H1 (cell line): ENCODE measurements around the gene P3H2. TPM values are rescaled to one million over a fixed set of nuclear protein-coding genes. Genes with fewer than 3 reads are reported as not detected.

Source experiments
- CTCF ChIA-PET: fragments of 300-600 bp; sonication (Branson Sonifier 250); formaldehyde crosslinking; loops from one replicate; lab custom pipeline; 2021; ENCODE audit not compliant: partially characterized antibody; lab: Charles Lee
- POLR2A ChIA-PET: fragments of 300-600 bp; sonication (Branson Sonifier 250); formaldehyde crosslinking; loops from one replicate; lab custom pipeline; 2021; ENCODE audit warnings: inconsistent platforms; ENCODE audit not compliant: partially characterized antibody; lab: Charles Lee
- DNase-seq, 2 experiments: peaks; one replicate each; pipeline versions ENCODE4 v3.0.0 to v3.0.0-alpha.2; 2010 to 2022; ENCODE audit warnings: low spot score in 2 of 2, low read depth in 1 of 2, mixed read lengths in 1 of 2
- FAIRE-seq: peaks from 2 replicates; lab custom pipeline; 2011; peaks lifted over from hg19 to GRCh38; lab: Jason Lieb, UNC
- H2AFZ ChIP-seq: 2 replicates; pipeline ENCODE4 v1.8.1; 2012; ENCODE audit warnings: low read length, inconsistent platforms
- H2AK5ac ChIP-seq: 2 replicates; pipeline ENCODE4 v1.6.1; 2013; ENCODE audit warnings: low read depth, low read length
- H2BK120ac ChIP-seq: replicated peaks from 2 replicates; pipeline ENCODE3; 2013; ENCODE audit warnings: low read depth, low read length, inconsistent platforms
- H2BK12ac ChIP-seq: 2 replicates; pipeline ENCODE4 v1.6.1; 2013; ENCODE audit warnings: low read depth, low read length
- H2BK15ac ChIP-seq: 2 replicates; pipeline ENCODE4 v1.6.1; 2013; ENCODE audit warnings: low read length
- H2BK20ac ChIP-seq: 2 replicates; pipeline ENCODE4 v1.6.1; 2013; ENCODE audit warnings: low read length
- H2BK5ac ChIP-seq: 2 replicates; pipeline ENCODE4 v1.6.1; 2013; ENCODE audit warnings: low read depth, low read length
- H3K14ac ChIP-seq: 2 replicates; pipeline ENCODE4 v1.6.1; 2013; ENCODE audit warnings: inconsistent platforms; ENCODE audit not compliant: insufficient read length
- H3K18ac ChIP-seq: 2 replicates; pipeline ENCODE4 v1.6.1; 2013; ENCODE audit warnings: low read length; ENCODE audit errors: extremely low read depth
- H3K23ac ChIP-seq: 2 replicates; pipeline ENCODE4 v1.6.1; 2013; ENCODE audit warnings: inconsistent platforms; ENCODE audit not compliant: insufficient read length
- H3K23me2 ChIP-seq: 2 replicates; pipeline ENCODE4 v1.6.1; 2013; ENCODE audit warnings: low read depth, low read length
- H3K27ac ChIP-seq: 2 replicates; pipeline ENCODE4 v1.6.1; 2011; ENCODE audit warnings: low read depth, low read length, inconsistent platforms
- H3K27me3 ChIP-seq, 4 experiments: replicated peaks in 1 of 4; 1 replicate in 1 of 4; 2 replicates in 3 of 4; pipeline versions ENCODE4 v1.6.1 to v1.8.1; 2011 to 2013; ENCODE audit warnings: low read length in 3 of 4, mild to moderate bottlenecking in 3 of 4, inconsistent platforms in 2 of 4, mixed read lengths in 2 of 4, moderate library complexity in 1 of 4; ENCODE audit not compliant: control insufficient read depth in 3 of 4, insufficient read depth in 3 of 4; ENCODE audit errors: extremely low read depth in 1 of 4
- H3K36me3 ChIP-seq, 4 experiments: 2 replicates each; pipeline versions ENCODE4 v1.6.1 to v1.8.1; 2011 to 2013; ENCODE audit warnings: mild to moderate bottlenecking in 4 of 4, low read length in 3 of 4, moderate library complexity in 2 of 4, control low read depth in 1 of 4, inconsistent platforms in 1 of 4; ENCODE audit not compliant: insufficient read depth in 4 of 4, control insufficient read depth in 2 of 4
- H3K4ac ChIP-seq: replicated peaks from 2 replicates; pipeline ENCODE3; 2013; ENCODE audit warnings: low read length, low read depth, mixed read lengths, inconsistent platforms; ENCODE audit not compliant: insufficient read length
- H3K4me1 ChIP-seq, 4 experiments: replicated peaks in 1 of 4; 1 replicate in 1 of 4; 2 replicates in 3 of 4; pipeline versions ENCODE4 v1.6.1 to v1.8.1; 2011 to 2013; ENCODE audit warnings: low read length in 3 of 4, inconsistent platforms in 2 of 4, mixed read lengths in 1 of 4; ENCODE audit not compliant: insufficient read depth in 4 of 4, control insufficient read depth in 3 of 4
- H3K4me2 ChIP-seq, 2 experiments: 2 replicates each; pipeline versions ENCODE4 v1.6.1 to v1.8.1; 2011 to 2013; ENCODE audit warnings: low read depth in 2 of 2, low read length in 2 of 2, control low read depth in 1 of 2, inconsistent platforms in 1 of 2, mild to moderate bottlenecking in 1 of 2; ENCODE audit not compliant: insufficient read depth in 1 of 2
- H3K4me3 ChIP-seq, 4 experiments: fragments of 200-600, 300-600 bp in 1 of 4; sonication (generic), shearing (Covaris generic), sonication (Bioruptor Twin) in 1 of 4; 2 replicates each; pipeline versions ENCODE4 v1.5.1 to v1.8.1; 2011 to 2016; ENCODE audit warnings: low read length in 4 of 4, low read depth in 3 of 4, control low read depth in 2 of 4, inconsistent platforms in 2 of 4, mild to moderate bottlenecking in 2 of 4, mixed read lengths in 1 of 4, moderate library complexity in 1 of 4; ENCODE audit not compliant: insufficient read depth in 2 of 4; ENCODE audit errors: extremely low read depth in 1 of 4
- H3K56ac ChIP-seq: replicated peaks from 2 replicates; pipeline ENCODE3; 2013; ENCODE audit warnings: low read depth, mild to moderate bottlenecking, mixed read lengths, low read length, inconsistent platforms; ENCODE audit not compliant: insufficient read length
- H3K79me1 ChIP-seq: 2 replicates; pipeline ENCODE4 v1.6.1; 2013; ENCODE audit warnings: low read depth, low read length, control low read depth
- H3K79me2 ChIP-seq, 2 experiments: 2 replicates each; pipeline versions ENCODE4 v1.6.1 to v1.8.1; 2012 to 2013; ENCODE audit warnings: low read length in 2 of 2, mild to moderate bottlenecking in 2 of 2, inconsistent platforms in 1 of 2; ENCODE audit not compliant: insufficient read depth in 2 of 2, control insufficient read depth in 1 of 2
- H3K9ac ChIP-seq, 4 experiments: replicated peaks in 1 of 4; 1 replicate in 1 of 4; 2 replicates in 3 of 4; pipeline versions ENCODE4 v1.6.1 to v1.8.1; 2011 to 2013; ENCODE audit warnings: low read depth in 3 of 4, low read length in 3 of 4, control low read depth in 2 of 4, mild to moderate bottlenecking in 2 of 4, moderate library complexity in 2 of 4, inconsistent platforms in 1 of 4; ENCODE audit errors: extremely low read depth in 1 of 4
- H3K9me3 ChIP-seq, 2 experiments: 2 replicates each; pipeline versions ENCODE4 v1.6.1 to v1.8.1; 2012 to 2013; ENCODE audit warnings: mild to moderate bottlenecking in 2 of 2, moderate library complexity in 2 of 2, control low read depth in 1 of 2, inconsistent platforms in 1 of 2, low read depth in 1 of 2, low read length in 1 of 2, mixed read lengths in 1 of 2; ENCODE audit not compliant: insufficient read depth in 2 of 2
- H4K20me1 ChIP-seq, 2 experiments: replicated peaks in 1 of 2; 2 replicates each; pipeline versions ENCODE3 to v1.8.1; 2011 to 2013; ENCODE audit warnings: inconsistent platforms in 2 of 2, low read length in 2 of 2, mild to moderate bottlenecking in 1 of 2; ENCODE audit not compliant: insufficient read depth in 2 of 2, control insufficient read depth in 1 of 2
- H4K5ac ChIP-seq: 2 replicates; pipeline ENCODE4 v1.6.1; 2013; ENCODE audit warnings: low read length, low read depth, mixed read lengths, inconsistent platforms; ENCODE audit not compliant: insufficient read length
- H4K8ac ChIP-seq: 2 replicates; pipeline ENCODE4 v1.8.0; 2013; ENCODE audit warnings: mild to moderate bottlenecking, moderate library complexity, low read length, inconsistent platforms; ENCODE audit not compliant: insufficient read depth; ENCODE audit errors: extremely low read depth
- H4K91ac ChIP-seq: replicated peaks from 2 replicates; pipeline ENCODE3; 2013; ENCODE audit warnings: low read length, mixed read lengths, inconsistent platforms; ENCODE audit not compliant: insufficient read length
- ASH2L ChIP-seq: fragments of 200-600, 300-600 bp; sonication (generic); IDR thresholded peaks from one replicate; pipeline ENCODE4 v1.7.1; 2017; ENCODE audit warnings: low read length
- ATF2 ChIP-seq: IDR thresholded peaks from 2 replicates; pipeline ENCODE4 v1.6.1; 2012; ENCODE audit warnings: low read length, inconsistent platforms
- BRCA1 ChIP-seq: IDR thresholded peaks from 2 replicates; pipeline ENCODE4 v1.6.1; 2012; ENCODE audit warnings: low read depth, low read length, improper control_type of control experiment
- HDAC6 ChIP-seq: IDR thresholded peaks from one replicate; pipeline ENCODE4 v1.7.1; 2012; ENCODE audit warnings: low read depth, mild to moderate bottlenecking, inconsistent platforms, low read length, moderate library complexity
- POLR2A ChIP-seq, 2 experiments: IDR thresholded peaks; 1 replicate in 1 of 2; 2 replicates in 1 of 2; pipeline ENCODE4 v1.6.1; 2011; ENCODE audit warnings: low read depth in 2 of 2, low read length in 2 of 2, mild to moderate bottlenecking in 2 of 2; ENCODE audit errors: control extremely low read depth in 1 of 2
- POU5F1 ChIP-seq: IDR thresholded peaks from 2 replicates; pipeline ENCODE4 v1.6.1; 2011; ENCODE audit warnings: low read depth, mild to moderate bottlenecking, low read length, moderate library complexity
- RXRA ChIP-seq: IDR thresholded peaks from 2 replicates; pipeline ENCODE4 v1.6.1; 2011; ENCODE audit warnings: low read depth, mild to moderate bottlenecking, low read length, moderate library complexity; ENCODE audit not compliant: insufficient read depth
- SIN3A ChIP-seq, 2 experiments: IDR thresholded peaks in 1 of 2; conservative IDR thresholded peaks in 1 of 2; 2 replicates each; pipeline ENCODE4 v1.6.1; 2011 to 2012; ENCODE audit warnings: low read length in 2 of 2, improper control_type of control experiment in 1 of 2, low read depth in 1 of 2, mild to moderate bottlenecking in 1 of 2
- SIX5 ChIP-seq: IDR thresholded peaks from 2 replicates; pipeline ENCODE4 v1.6.1; 2011; ENCODE audit warnings: mild to moderate bottlenecking, low read depth, low read length
- SRF ChIP-seq: IDR thresholded peaks from 2 replicates; pipeline ENCODE4 v1.6.1; 2011; ENCODE audit warnings: mild to moderate bottlenecking, low read depth, low read length, moderate library complexity
- TAF7 ChIP-seq: optimal IDR thresholded peaks from 2 replicates; pipeline ENCODE3; 2011; ENCODE audit warnings: low read depth, mild to moderate bottlenecking, inconsistent platforms, low read length, moderate library complexity, borderline replicate concordance
- YY1 ChIP-seq: IDR thresholded peaks from 2 replicates; pipeline ENCODE4 v1.6.1; 2011; ENCODE audit warnings: low read depth, mild to moderate bottlenecking, low read length
- WGBS, 2 experiments: shearing (Covaris generic) in 1 of 2; methylation state at CpG; one replicate each; pipeline versions ENCODE4 v1.1.6 to v1.1.7; 2013 to 2015; ENCODE audit warnings: low lambda C conversion rate in 2 of 2, mixed read lengths in 2 of 2, inconsistent platforms in 1 of 2, low coverage in 1 of 2, missing lambda C conversion rate in 1 of 2; ENCODE audit not compliant: insufficient replicate concordance in 2 of 2, insufficient coverage in 1 of 2, insufficient read length in 1 of 2; ENCODE audit errors: extremely low coverage in 1 of 2, missing lambda C conversion rate in 1 of 2; 5-methylcytosine and 5-hydroxymethylcytosine counted together
- polyA plus RNA-seq, 7 experiments: library from polyadenylated mRNA; depleted of rRNA in 3 of 7; stranded (reverse) in 5 of 7; unstranded in 2 of 7; fragments of >200 nt in 5 of 7; fragments of 200-250 nt in 2 of 7; gene quantifications; 1 replicate in 5 of 7; 2 replicates in 1 of 7; 4 replicates in 1 of 7; pipeline versions ENCODE4 v1.2.1 to v1.2.3, GENCODE V29; 2011 to 2013; ENCODE audit warnings: missing spikeins in 2 of 7, mixed read lengths in 2 of 7
- total RNA-seq: library from RNA; stranded (reverse); fragmentation: NEBNext Ultra II Directional; extraction: Animal tissue kit (Norgen Biotek cat#: 25700); gene quantifications from 2 replicates; pipeline ENCODE4 v1.2.1, GENCODE V29; 2021

Gene P3H2
- total and polyA plus RNA-seq, 2 of the 8 experiments (the other 6 are each of a cell fraction or from before 2014, with no cell fraction given), result 40.5 to 60.4 TPM

- POLR2A ChIA-PET, result no interaction called here
- whole genome bisulfite sequencing, 2 experiments, result 97% methylated on average over 12 of the region's 12 CpGs; no CpG with 5 or more reads in 1 of the 2 experiments
- no peak for FAIRE-seq
These were observed 146.3 kb downstream of the P3H2 start for GRCh38 chr3:189974359-189974758.

More at GRCh38 chr3:189974359-189974758, 146.3 kb downstream of the P3H2 start:
- H3K23ac ChIP-seq, result no peak overlapping the region
- no peak overlapping the region for H3K4me2 ChIP-seq
- H2BK5ac ChIP-seq, result no peak overlapping the region
- no peak overlapping the region for H2BK20ac ChIP-seq
- peaks cover 0 to 49% (median 25%) of the 10 kb centered on the region in 4 experiments; a peak in 7 of 8 replicates for H3K36me3 ChIP-seq
- H2AFZ ChIP-seq, result no peak overlapping the region
- CTCF ChIA-PET, result interaction anchor here (5.3 kb wide), 1 partner anchor 14 kb away, joined by 33 read pairs; no protein-coding TSS in a partner anchor
- DNase-seq, result no peak
- no peak overlapping the region for H2BK12ac ChIP-seq
- no peak overlapping the region for H2BK15ac ChIP-seq
- no peaks in the 10 kb centered on the region for H3K9me3 ChIP-seq
- H3K4me1 ChIP-seq, result no peaks in the 10 kb centered on the region
- H2BK120ac ChIP-seq, result no peak overlapping the region
- no peaks in the 10 kb centered on the region for H3K79me1 ChIP-seq
- no peak overlapping the region for H3K4me3 ChIP-seq
- no peaks in the 10 kb centered on the region for H3K23me2 ChIP-seq
- no peak overlapping the region for H3K9ac ChIP-seq
- H3K4ac ChIP-seq, result no peak overlapping the region
- H4K20me1 ChIP-seq, result no peaks in the 10 kb centered on the region
- H3K14ac ChIP-seq, result no peak overlapping the region
- no peak overlapping the region for H4K5ac ChIP-seq
- no peak overlapping the region for H2AK5ac ChIP-seq
- no peak overlapping the region for H3K27ac ChIP-seq
- no peak for TF ChIP-seq ASH2L
- no peak for TF ChIP-seq BRCA1
- TF ChIP-seq RXRA, result no peak
- no peak for TF ChIP-seq SIX5
- no peak for TF ChIP-seq POLR2A (IDR thresholded peaks at IDR 0.05; ENCODE audit: control extremely low read depth in 1 of 2, low read depth in 2 of 2, low read length in 2 of 2)
- TF ChIP-seq HDAC6, result no peak
- TF ChIP-seq SIN3A (conservative IDR thresholded peaks at IDR 0.05 in 1 of 2, IDR thresholded peaks at IDR 0.05 in 1 of 2; ENCODE audit: low read depth in 1 of 2, low read length in 2 of 2), result no peak
- TF ChIP-seq TAF7, result no peak
- TF ChIP-seq ATF2, result no peak
- TF ChIP-seq SRF, result no peak
- no peak for TF ChIP-seq POU5F1
- no peak for TF ChIP-seq YY1
- no peaks in the 10 kb centered on the region for H3K27me3 ChIP-seq
- no peak overlapping the region for H4K91ac ChIP-seq
- H3K56ac ChIP-seq, result no peak overlapping the region
- no peak overlapping the region for H3K18ac ChIP-seq
- no peaks in the 10 kb centered on the region for H3K79me2 ChIP-seq
- no peak overlapping the region for H4K8ac ChIP-seq
